ENCODE results near the gene FRMD8. TPM values are rescaled to one million over a fixed set of nuclear protein-coding genes. Genes with fewer than 3 reads are reported as not detected.
"Not testable (repeated sequence)": the region's sequence is repeated elsewhere in the genome, so short reads cannot be mapped to it uniquely, and the experiment has no call there.

FRMD8 gene
- total and polyA plus RNA-seq, 2 experiments from 2014 or later, result 25.4 to 106 TPM

GRCh38 chr11:65446446-65447277 is 60.2 kb downstream of the FRMD8 start:
- Histone ChIP-seq H3K36me3 (ENCODE audit: low read depth) (peaks cover under 1% of the 10 kb centered on the region; the same call in 1 of the 2 replicates), H3K9me3 (ENCODE audit: low read depth) (no peaks in the 10 kb centered on the region), H3K4me2 (ENCODE audit: unreplicated experiment) (no peak overlapping the region), H3K4me3 (no peak overlapping the region), H2AFZ (no peak overlapping the region), H3K9ac (peak overlapping the region; percentile 100), H3K79me2 (ENCODE audit: insufficient read depth) (peaks cover 80% of the 10 kb centered on the region), H3K27me3 (replicated peaks; ENCODE audit: insufficient read depth) (no peaks in the 10 kb centered on the region), H3K4me1 (ENCODE audit: insufficient read depth) (peaks cover 48% of the 10 kb centered on the region), H3K9me2 (ENCODE audit: insufficient read depth) (no peaks in the 10 kb centered on the region), H3K27ac (peak overlapping the region; percentile 100), H4K20me1 (ENCODE audit: insufficient read depth) (0 out of 2 replicates have a peak, but pooled peaks cover 14% of the 10 kb centered on the region), H3F3A (ENCODE audit: insufficient read depth) (peaks cover 80% of the 10 kb centered on the region)
- in situ Hi-C loops (cut with MboI), result no loop called here
- no peak for TF ChIP-seq EZH2 (IDR thresholded peaks at IDR 0.05; ENCODE audit: insufficient read depth, poor library complexity, severe bottlenecking)
- TF ChIP-seq EZH2phosphoT487 (IDR thresholded peaks at IDR 0.05; ENCODE audit: insufficient read depth, low read depth), result no peak
- WGBS, 2 experiments (ENCODE audit: low coverage in 1 of 2, low lambda C conversion rate in 2 of 2, missing lambda C conversion rate in 2 of 2), result 39 to 41% methylated on average over 11 of the region's 11 CpGs
- peak; percentile 65 for DNase-seq

GRCh38 chr11:65448074-65448417 is 61.6 kb downstream of the FRMD8 start:
- TF ChIP-seq EZH2 (IDR thresholded peaks at IDR 0.05; ENCODE audit: insufficient read depth, poor library complexity, severe bottlenecking), result no peak
- Histone ChIP-seq H3K4me2 (ENCODE audit: unreplicated experiment) (no peak overlapping the region), H3K79me2 (ENCODE audit: insufficient read depth) (peaks cover 66% of the 10 kb centered on the region), H4K20me1 (ENCODE audit: insufficient read depth) (0 out of 2 replicates have a peak, but pooled peaks cover 9% of the 10 kb centered on the region), H3K9me2 (ENCODE audit: insufficient read depth) (no peaks in the 10 kb centered on the region), H3K27ac (peak overlapping the region; percentile 100), H3K9me3 (ENCODE audit: low read depth) (no peaks in the 10 kb centered on the region), H3K27me3 (replicated peaks; ENCODE audit: insufficient read depth) (no peaks in the 10 kb centered on the region), H3K4me1 (ENCODE audit: insufficient read depth) (peaks cover 48% of the 10 kb centered on the region), H3K4me3 (no peak overlapping the region), H3K9ac (peak overlapping the region; percentile 100), H3F3A (ENCODE audit: insufficient read depth) (peaks cover 74% of the 10 kb centered on the region), H2AFZ (no peak overlapping the region), H3K36me3 (ENCODE audit: low read depth) (no peaks in the 10 kb centered on the region; the same call in 1 of the 2 replicates)
- DNase-seq, result peak; percentile 49
- WGBS, 2 experiments (ENCODE audit: low coverage in 1 of 2, low lambda C conversion rate in 2 of 2, missing lambda C conversion rate in 2 of 2), result 95 to 100% methylated on average over 2 of the region's 2 CpGs
- in situ Hi-C loops (cut with MboI), result no loop called here

- in situ Hi-C loops (cut with MboI), result no loop called here
- Histone ChIP-seq H3K9me3 (ENCODE audit: low read depth) (no peaks in the 10 kb centered on the region), H3K27me3 (replicated peaks; ENCODE audit: insufficient read depth) (no peaks in the 10 kb centered on the region), H4K20me1 (ENCODE audit: insufficient read depth) (0 out of 2 replicates have a peak, but pooled peaks cover 4% of the 10 kb centered on the region), H3F3A (ENCODE audit: insufficient read depth) (peaks cover 72% of the 10 kb centered on the region), H3K4me1 (ENCODE audit: insufficient read depth) (peaks cover 46% of the 10 kb centered on the region), H3K36me3 (ENCODE audit: low read depth) (no peaks in the 10 kb centered on the region; the same call in 1 of the 2 replicates), H3K79me2 (ENCODE audit: insufficient read depth) (peaks cover 61% of the 10 kb centered on the region), H3K4me3 (no peak overlapping the region), H3K9me2 (ENCODE audit: insufficient read depth) (no peaks in the 10 kb centered on the region), H3K27ac (peak overlapping the region; percentile 100), H2AFZ (no peak overlapping the region), H3K4me2 (ENCODE audit: unreplicated experiment) (no peak overlapping the region), H3K9ac (peak overlapping the region; percentile 100)
- TF ChIP-seq EZH2 (IDR thresholded peaks at IDR 0.05; ENCODE audit: insufficient read depth, poor library complexity, severe bottlenecking) (no peak), EZH2phosphoT487 (IDR thresholded peaks at IDR 0.05; ENCODE audit: insufficient read depth, low read depth) (no peak)
- WGBS, 2 experiments (ENCODE audit: low coverage in 1 of 2, low lambda C conversion rate in 2 of 2, missing lambda C conversion rate in 2 of 2), result 82 to 83% methylated on average over 3 of the region's 3 CpGs
- peak; percentile 77 for DNase-seq
Observed at GRCh38 chr11:65448418-65449105, 62.1 kb downstream of the FRMD8 start.

GRCh38 chr11:65451301-65451700 is 64.9 kb downstream of the FRMD8 start:
- DNase-seq; H4K20me1 ChIP-seq (ENCODE audit: insufficient read depth); H2AFZ ChIP-seq; H3K4me2 ChIP-seq (ENCODE audit: unreplicated experiment); in situ Hi-C loops (cut with MboI); H3K9me3 ChIP-seq (ENCODE audit: low read depth); H3K36me3 ChIP-seq (ENCODE audit: low read depth); H3K27me3 ChIP-seq (replicated peaks; ENCODE audit: insufficient read depth); H3K4me3 ChIP-seq; H3K9ac ChIP-seq; H3K27ac ChIP-seq; H3K9me2 ChIP-seq (ENCODE audit: insufficient read depth): not testable (repeated sequence)
- Histone ChIP-seq H3K4me1 (ENCODE audit: insufficient read depth) (peaks cover 60% of the 10 kb centered on the region), H3F3A (ENCODE audit: insufficient read depth) (peaks cover 66% of the 10 kb centered on the region), H3K79me2 (ENCODE audit: insufficient read depth) (peaks cover 55% of the 10 kb centered on the region)
- WGBS, 2 experiments (ENCODE audit: low coverage in 1 of 2, low lambda C conversion rate in 2 of 2, missing lambda C conversion rate in 2 of 2), result 79% methylated on average over 13 of the region's 30 CpGs; no CpG with 5 or more reads in 1 of the 2 experiments

- in situ Hi-C loops (cut with MboI); H4K20me1 ChIP-seq (ENCODE audit: insufficient read depth); H3K9me3 ChIP-seq (ENCODE audit: low read depth); H2AFZ ChIP-seq; H3K9me2 ChIP-seq (ENCODE audit: insufficient read depth); H3K27me3 ChIP-seq (replicated peaks; ENCODE audit: insufficient read depth); H3K36me3 ChIP-seq (ENCODE audit: low read depth); DNase-seq: not testable (repeated sequence)
- Histone ChIP-seq H3K4me3 (peak overlapping the region; percentile 8; the same call in 1 of the 2 replicates), H3K79me2 (ENCODE audit: insufficient read depth) (peaks cover 55% of the 10 kb centered on the region), H3K4me2 (ENCODE audit: unreplicated experiment) (peak overlapping the region; percentile 54), H3K9ac (peak overlapping the region; percentile 93), H3F3A (ENCODE audit: insufficient read depth) (peaks cover 62% of the 10 kb centered on the region), H3K27ac (peak overlapping the region; percentile 96), H3K4me1 (ENCODE audit: insufficient read depth) (peaks cover 61% of the 10 kb centered on the region)
- WGBS, 2 experiments (ENCODE audit: low coverage in 1 of 2, low lambda C conversion rate in 2 of 2, missing lambda C conversion rate in 2 of 2), result 6 to 24% methylated on average over 3 of the region's 3 CpGs
Observed at GRCh38 chr11:65452259-65452658, 65.8 kb downstream of the FRMD8 start.
